Skeletal muscle cell (primary cell): ENCODE measurements around the gene KLF6.

ENCODE experiments used
- DNase-seq: peaks from one replicate; pipeline ENCODE4 v3.0.0-alpha.2; 2010; ENCODE audit warnings: low read depth
- H3K4me3 ChIP-seq: 2 replicates; pipeline ENCODE4 v1.5.1; 2011; ENCODE audit warnings: low read depth, mild to moderate bottlenecking, control low read depth, low read length, moderate library complexity

The KLF6 gene

DNA sequence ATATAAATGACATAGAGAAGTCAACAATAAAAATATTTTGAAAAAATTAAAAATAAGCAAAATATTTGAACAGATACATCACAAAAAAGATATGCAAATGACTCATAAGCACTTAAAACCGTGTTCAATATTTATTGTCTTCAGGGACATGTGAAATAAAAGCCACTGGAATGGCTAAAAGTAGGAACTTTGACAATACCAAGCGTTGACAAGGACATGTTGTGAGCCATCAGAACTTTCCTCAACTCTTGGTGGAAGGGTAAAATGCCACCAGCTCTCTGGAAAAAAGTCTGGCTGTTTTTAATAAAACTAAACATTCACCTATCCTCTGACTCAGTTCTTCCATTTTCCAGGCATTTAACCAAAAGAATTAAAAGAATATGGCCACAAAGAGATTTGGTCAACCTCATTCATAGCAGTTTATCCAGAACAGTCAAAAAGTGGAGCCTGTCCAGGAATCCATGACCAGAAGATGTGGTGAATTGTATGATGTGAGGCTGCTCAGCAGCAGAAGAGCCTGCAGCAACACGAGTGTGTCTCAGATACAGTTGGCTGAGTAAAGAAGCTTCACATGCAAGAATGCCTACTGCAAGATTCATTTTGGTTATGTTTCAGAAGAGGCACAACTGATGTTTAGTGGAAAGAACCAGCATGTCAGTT lies 7.1 kb upstream of the KLF6 start:
- DNase-seq, result no peak
- H3K4me3 ChIP-seq, result no peak overlapping the region

DNA sequence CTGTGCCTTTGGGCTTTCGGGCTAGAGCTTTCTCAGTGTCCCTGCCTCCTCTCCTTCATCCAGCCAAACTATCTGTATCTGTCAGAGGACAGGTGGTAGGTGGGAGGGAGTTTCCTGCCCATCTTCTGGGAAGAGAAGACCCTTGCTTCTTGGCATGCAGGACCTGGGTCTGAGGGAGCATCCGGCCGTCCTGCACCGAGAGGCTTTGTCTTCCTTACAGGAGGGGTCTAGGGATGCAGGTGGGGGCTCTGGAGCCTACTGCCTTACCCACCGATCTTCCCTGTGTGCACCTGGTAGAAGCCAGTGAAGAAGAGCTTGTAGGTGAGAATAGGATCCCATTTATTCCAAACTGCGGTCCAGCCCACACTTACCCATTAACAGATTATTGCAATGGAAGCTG lies 5.8 kb upstream of the KLF6 start:
- no peak for DNase-seq
- H3K4me3 ChIP-seq, result no peak overlapping the region

DNA sequence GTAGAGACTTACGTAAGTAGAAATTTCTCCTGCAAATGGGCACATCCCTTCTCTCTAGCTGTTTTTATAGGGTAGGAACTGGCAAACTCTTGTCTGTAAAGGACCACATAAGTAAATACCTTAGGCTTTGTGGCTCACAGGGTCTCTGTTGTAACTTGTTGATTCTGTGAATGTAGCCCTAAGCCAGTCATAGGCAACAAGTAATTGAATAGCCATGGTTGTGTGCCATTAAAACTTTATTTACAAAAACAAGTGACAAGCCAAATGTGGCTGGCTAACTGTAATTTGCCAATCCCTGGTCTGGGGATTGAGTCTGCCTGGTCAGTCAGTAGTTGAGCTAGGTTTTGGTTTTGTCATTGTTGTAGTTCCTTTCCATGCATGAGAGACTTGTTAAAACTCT lies 5.3 kb upstream of the KLF6 start:
- DNase-seq, result no peak
- no peak overlapping the region for H3K4me3 ChIP-seq

DNA sequence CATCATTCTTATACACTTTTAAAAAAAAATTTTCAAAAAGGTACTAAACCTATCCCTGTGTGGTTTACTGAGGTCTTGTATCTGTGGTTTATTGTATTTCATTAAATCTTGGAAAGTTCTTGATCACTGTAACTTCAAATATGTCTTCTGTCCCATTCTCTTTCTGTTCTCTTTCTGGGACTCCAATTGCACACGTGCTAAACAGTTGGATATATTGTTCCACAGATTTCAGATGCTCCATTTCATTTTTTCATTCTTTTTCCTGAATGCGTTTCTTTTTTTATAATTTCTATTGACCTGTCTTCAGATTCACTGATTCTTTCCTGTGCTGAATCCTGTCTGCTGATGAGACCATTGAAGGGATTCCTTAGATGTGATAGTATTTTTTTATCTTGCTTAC lies 4.6 kb upstream of the KLF6 start:
- DNase-seq, result no peak
- H3K4me3 ChIP-seq, result no peak overlapping the region

DNA sequence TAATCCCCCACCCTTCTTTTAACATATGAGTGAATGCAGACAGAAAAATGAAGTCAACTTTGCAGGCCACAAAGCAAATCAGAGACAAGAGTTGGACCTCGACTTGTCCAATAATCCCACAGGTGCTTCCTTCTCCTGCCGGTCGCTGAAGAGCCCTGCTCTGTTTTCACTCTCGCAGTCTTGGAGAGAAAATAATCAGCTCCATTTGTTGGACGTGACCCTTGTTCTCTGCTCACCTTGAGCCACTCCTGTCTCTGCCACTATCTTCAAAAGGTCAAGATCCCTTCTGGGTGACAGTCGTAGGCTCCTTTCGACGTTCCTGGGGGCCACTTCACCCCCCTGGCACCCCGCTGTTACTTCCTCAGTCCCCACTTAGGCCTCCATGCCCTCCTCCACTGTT lies 2.8 kb upstream of the KLF6 start:
- DNase-seq, result no peak
- H3K4me3 ChIP-seq, result no peak overlapping the region

DNA sequence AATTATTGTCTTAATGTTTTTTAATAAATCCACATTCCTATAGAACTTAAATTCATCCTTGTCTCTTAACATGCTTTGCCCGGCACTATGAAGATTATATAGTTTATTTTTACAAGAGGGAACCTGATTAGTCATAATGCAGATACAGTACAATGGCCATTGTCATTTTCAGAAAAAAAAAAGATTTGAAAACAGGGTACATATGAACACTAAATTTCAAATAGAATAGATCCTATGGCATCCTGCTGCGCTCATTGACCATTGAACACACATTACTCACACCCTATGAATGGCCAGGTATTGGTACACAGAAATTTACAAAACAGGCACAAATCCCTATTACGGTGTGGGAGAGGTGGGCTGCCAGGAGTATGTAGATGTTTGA lies 2.0 kb upstream of the KLF6 start:
- no peak for DNase-seq
- no peak overlapping the region for H3K4me3 ChIP-seq

DNA sequence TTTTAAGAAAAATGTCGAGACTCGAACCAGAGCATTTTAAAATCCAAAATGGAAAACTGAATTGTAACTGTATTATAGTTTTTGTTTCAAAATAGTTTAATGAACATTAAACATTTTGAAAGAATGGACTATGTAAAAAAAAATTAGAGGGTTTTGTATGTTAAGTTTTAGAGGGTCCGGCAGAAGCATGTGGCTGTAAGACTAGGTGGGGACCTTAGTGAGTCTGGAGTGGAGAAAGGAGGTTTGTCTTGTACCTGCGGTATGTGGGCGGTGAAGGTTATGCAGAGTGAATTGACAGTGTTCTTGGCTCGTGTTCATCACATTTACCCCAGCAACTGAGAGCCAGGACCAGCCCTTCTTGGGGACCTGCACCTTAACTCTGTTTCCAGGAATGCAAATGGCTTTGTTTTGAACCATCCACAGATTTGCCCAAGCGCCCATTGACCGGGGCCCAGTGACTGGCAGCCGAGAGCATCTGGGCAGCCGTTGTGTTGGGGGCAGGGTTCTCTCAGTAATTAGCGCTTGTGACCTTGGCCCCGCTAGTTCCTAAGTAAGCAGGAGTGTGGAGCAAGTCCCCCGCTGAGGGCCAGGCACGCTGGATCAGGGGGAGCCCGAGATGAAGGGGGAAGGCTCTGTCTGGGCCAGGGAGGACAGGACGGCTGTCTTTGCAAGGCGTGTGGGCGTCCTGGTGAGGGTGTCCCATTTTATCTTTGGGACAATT lies 1.4 kb upstream of the KLF6 start:
- no peak overlapping the region for H3K4me3 ChIP-seq
- DNase-seq, result no peak

DNA sequence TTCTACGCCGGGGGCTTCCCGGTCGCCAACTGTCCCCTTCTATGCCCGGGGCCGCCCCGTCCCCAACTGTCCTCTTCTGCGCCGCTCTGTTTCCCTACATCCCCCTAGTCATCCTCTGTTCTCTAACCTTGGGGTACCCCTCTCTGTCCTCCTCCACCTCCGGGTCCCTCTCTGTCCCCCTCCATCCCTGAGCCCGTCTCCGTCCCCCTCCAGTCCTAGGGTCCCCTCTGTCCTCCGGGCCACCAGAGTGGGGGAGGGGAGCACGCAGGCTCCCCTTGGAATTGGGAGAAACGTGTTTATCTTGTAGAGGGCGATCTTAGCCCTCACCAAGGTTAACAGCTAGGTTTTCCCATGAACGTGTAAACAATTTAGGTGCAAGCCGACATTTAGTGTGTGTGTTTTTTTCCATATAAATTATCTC lies 852 bp upstream of the KLF6 start:
- DNase-seq, result no peak
- H3K4me3 ChIP-seq, result peak overlapping the region; percentile 58

DNA sequence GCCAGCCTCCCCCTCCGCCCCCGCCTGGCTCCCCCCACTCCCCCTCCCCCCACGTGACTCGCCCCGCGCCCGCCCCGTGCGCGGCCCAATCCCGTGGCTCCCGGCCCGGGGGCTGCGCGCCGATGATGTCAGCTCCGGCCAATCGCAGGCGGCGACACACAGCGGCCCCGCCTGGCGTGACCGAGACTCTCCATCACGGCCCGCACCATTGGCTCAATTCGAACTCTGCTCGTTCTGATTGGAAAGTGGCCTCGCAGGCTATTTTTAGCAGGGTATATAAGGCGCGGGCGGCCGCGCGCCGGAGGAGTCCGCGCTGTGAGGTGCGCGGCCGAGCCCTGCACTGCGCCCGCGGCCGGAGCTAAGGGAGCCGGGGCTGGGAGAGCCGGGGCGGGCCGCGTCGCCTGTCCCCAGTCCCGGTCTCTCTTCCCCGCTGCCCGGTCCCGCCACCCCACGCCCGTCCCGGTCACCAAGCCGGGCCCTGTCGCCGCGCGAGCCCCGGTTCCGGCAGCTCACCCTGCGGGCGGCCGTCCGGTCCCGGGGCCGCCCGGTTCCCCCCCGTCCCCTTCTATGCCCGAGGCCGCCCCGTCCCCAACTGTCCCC lies 342 bp upstream of the KLF6 start:
- DNase-seq, result peak; percentile 93
- H3K4me3 ChIP-seq, result peak overlapping the region; percentile 92

DNA sequence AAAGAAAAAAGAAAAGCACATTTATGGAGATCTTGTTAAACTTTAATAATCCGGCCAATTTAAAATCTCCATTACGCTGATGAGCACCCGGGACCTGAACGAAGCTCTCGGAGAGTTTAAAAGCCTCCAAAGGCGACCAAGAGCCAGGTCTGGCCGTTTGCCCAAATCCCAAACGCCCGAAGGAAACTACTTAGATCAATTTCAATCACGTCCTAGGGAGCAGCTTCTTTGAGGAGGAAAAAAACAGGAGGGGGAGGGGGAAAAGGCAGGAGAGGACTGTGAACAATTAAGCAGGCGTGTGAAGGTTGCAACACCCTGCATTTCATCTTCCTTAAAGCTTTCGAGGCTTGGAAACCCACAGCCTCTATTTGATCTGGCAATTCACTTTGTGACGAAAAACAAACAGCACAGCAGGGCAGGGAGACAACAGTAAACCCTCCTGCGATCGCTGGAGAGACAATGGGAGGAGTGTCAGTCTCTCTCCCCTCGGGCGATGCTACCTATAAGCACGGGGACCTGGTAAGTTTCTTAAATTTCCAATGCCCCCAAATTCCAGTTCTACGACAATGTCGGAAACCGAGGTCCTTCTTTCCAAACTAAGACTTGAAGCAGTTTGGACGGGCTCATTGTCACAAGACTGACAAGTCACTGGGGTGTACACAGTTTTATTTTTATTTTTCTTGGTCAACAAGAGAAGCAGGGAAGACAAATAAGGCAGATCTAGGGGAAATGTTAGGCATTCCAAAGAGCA lies 1.2 kb downstream of the KLF6 start:
- peak overlapping the region; percentile 92 for H3K4me3 ChIP-seq
- DNase-seq, result no peak

DNA sequence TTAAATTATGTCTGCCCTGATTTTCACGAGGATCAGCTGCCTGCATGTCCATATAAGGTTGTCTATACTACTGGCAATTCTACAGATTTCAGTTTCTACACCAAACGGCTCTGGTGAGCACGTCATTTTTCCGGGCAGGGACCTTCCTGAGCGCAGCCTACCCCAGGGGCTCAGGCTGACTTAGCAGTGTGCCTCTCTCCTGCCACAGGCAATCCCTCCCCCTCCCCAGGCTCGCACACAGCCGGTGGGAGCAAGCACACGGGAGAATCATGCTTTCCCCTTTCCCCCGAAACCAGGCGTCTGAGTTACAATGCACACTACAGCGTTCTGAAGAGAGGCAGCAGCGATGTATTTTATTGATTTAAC lies 1.7 kb downstream of the KLF6 start:
- peak overlapping the region; percentile 92 for H3K4me3 ChIP-seq
- no peak for DNase-seq

DNA sequence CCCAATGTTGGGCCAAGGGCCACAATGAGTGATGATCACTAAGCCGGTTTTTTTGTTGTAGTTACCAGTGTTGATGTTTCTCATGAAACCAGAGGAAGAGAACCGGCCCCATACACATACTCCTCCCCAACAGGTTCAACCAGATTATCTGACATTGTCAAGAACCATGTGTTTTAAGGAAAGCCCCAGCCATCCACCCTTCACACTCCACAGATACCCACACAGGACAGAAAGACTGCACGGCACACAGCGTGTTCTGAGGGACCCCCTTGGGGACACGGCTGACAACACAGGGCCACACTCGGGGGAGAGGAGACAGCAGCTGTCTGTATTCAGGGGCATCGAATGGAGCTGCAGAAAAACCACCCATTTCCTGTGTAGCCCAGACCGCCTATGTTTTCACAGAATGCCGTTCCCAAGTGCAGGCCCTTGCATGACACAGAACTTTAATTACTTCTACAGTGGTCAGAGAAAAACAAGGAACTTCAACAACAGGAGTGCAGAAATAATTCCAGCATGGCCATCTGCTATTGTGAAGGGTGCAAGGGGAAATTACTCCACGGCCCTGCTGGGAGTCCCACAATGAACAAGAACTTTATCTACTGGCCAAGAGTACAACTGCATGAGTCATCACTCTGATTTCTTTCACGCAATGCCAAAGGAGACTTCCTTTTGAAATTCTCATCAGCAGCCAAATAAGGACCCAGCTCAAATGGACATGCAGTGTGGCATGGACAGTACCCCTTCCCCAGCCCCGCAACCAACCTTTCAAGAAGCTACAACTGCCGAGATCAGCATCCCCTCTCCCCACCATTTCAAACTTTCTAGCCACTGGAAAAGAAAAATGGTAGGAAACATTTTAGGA lies 2.3 kb downstream of the KLF6 start:
- DNase-seq, result peak; percentile 92
- H3K4me3 ChIP-seq, result peak overlapping the region; percentile 92

DNA sequence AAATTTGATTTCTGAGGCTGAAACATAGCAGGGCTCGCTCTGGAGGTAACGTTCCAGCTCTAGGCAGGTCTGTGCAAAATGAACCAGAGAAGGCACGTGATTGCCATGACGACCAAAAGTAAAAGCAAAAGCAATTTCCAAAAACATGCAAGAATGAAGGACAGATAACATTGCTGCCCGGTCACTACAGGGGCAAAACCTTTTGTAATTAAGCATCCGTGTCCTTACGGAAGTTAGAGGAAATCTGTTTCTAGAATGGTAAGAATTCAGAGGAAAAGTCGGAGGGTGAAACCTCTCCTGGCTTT lies 2.9 kb downstream of the KLF6 start:
- H3K4me3 ChIP-seq, result peak overlapping the region; percentile 92
- no peak for DNase-seq

DNA sequence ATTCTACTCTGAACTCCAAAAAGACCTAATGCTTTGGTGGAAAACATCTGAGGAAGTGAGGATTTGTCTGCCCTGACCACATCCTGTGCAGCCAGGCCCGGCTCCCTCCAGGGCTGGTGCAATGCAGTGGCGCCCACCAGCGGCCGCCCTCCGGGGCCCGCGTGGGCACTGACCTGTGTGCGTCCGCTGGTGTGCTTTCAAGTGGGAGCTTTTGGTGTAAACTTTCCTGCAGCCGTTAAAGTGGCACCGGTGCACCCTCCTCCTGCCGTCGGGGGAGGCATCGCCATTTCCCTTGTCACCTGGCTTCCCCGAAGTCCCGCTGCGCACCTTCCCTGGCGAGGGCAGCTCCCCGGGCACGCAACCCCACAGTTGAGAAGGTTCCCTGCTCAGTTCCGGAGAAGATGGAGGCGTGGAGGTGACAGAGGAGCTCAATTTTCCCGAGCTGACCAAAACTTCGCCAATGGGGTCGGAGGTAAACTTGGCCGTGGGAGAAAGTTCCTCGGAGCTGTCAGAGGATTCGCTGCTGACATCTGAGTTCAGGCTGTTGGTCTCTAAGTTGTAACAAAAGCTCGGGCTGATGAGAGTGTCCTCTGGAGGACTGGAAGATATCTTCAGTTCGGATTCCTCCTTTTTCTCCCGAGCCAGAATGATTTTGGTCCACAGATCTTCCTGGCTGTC lies 3.4 kb downstream of the KLF6 start:
- no peak for DNase-seq

DNA sequence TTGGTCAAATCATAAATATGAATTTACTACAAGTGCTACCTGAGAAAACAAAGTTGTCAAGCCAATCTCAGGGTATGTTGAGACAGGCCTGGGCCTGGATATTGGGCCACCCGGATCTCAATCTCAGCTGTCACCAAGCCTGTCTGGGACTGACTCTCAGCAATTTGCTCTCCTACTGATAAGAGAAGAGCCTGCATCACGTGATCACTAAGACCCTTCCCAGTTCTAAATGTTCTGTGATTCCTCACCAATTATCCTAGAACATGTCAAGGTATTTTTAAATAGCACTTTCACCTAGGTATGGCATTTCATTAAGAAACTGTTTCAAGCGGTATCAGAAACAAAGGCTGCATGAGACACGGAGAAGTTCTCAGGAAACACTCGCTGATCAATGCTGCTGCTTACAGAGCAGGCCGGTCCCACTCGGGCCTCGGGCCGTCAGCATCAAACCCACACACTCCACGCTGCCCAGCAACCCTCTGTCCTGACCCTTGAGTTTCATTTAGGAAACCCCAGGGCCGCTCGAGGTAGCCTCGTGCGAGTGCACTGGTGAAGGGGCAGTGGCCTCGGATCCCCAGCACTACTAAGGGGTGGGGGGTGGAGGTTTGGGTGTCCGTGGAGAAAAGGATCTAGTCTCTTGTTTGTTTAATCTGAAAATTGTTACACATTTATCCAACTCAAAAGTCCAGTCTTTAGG lies 4.1 kb downstream of the KLF6 start:
- H3K4me3 ChIP-seq, result peak overlapping the region; percentile 92
- DNase-seq, result no peak

More for the DNA sequence above, 3.4 kb downstream of the KLF6 start:
- peak overlapping the region; percentile 92 for H3K4me3 ChIP-seq

DNA sequence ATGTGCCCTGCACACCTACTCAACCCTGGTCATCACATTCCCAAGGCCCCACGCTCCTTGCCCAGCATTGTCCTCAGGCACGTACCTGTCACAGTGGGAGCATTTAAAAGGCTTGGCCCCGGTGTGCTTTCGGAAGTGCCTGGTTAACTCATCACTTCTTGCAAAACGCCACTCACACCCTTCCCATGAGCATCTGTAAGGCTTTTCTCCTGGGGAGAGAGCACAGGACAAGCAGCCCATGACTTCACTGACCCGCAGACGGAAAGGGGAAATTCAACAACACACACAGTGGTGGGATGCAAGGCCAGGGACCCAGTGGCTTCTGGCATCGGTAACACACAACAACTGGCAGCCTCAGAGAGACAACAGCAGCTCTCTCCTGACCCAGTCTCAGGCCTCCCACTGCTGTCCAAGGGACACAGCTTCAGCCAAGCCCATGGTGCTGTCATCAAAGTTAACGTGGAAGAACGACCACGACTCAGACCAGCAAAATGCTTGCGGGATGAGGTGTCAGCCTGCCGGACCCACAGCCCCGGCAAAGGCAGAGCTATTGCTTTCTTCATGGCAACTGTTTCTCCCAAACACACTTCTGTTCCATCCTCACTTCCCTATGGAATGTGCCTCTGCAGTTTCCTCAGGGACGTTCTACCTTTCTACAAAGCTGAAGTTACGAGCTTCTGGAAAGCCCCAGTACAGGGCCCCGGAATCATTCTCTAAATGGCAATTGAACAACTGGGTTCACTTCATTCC lies 4.8 kb downstream of the KLF6 start:
- DNase-seq, result no peak

DNA sequence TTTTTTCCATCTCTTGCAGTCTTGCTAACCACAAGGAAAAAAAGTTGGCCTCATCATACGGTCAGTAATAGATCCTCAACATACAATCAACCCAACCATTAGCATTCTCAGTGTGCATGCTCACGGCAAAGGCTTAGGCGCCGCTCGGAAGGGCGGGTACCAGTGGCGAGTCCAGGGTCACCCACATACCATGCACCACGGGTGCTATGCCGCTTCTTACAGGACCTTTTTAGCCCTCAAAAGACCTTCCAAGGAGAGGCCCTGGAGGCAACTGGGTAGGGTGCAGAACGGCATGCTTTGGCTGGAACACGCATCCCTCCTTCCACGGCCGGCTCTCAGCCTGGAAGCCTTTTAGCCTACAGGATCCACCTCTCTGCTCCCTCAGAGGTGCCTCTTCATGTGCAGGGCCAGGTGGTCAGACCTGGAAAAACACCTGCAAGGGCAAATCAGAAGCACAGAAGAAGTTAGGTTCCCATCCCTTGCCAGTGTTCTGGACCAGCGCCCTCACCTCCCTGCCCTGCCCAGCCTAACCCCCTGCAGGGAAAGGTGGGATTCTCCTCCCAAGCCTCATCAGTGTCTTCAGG lies 5.8 kb downstream of the KLF6 start:
- H3K4me3 ChIP-seq, result peak overlapping the region; percentile 24
- DNase-seq, result no peak

More for the DNA sequence above, 4.8 kb downstream of the KLF6 start:
- H3K4me3 ChIP-seq, result peak overlapping the region; percentile 92
